SIG-M5 treated with dmso at 0.1 percent for 504 hours (cell line): Measurements from ENCODE around the gene KIFC1.

Experiments used
- DNase-seq: peaks from one replicate; lab custom pipeline; 2025; ENCODE audit not compliant: unreplicated experiment; lab: John Stamatoyannopoulos, UW

KIFC1 gene

GRCh38 chr6:33410050-33410710, 18.6 kb downstream of the KIFC1 start:
- DNase-seq, result peak; percentile 90

GRCh38 chr6:33410711-33411631, 19.3 kb downstream of the KIFC1 start, which contains the start of gene PHF1:
PHF1 (plus strand) TSS chr6:33411014; CDS start chr6:33412264, 1,250 bp downstream.
- peak; percentile 71 for DNase-seq

GRCh38 chr6:33411632-33412005, 20.0 kb downstream of the KIFC1 start:
- DNase-seq, result no peak

GRCh38 chr6:33412140-33413009, 20.8 kb downstream of the KIFC1 start:
- DNase-seq, result no peak

- DNase-seq, result no peak
Measured at GRCh38 chr6:33413241-33414120, 21.9 kb downstream of the KIFC1 start.

GRCh38 chr6:33414592-33415271, 23.1 kb downstream of the KIFC1 start:
- no peak for DNase-seq

- no peak for DNase-seq
Measured at GRCh38 chr6:33415831-33416230, 24.2 kb downstream of the KIFC1 start.

GRCh38 chr6:33416386-33417127, 24.9 kb downstream of the KIFC1 start:
- no peak for DNase-seq

GRCh38 chr6:33417128-33417902, 25.7 kb downstream of the KIFC1 start:
- DNase-seq, result no peak

- DNase-seq, result peak; percentile 98
Measured at GRCh38 chr6:33417903-33418689, 26.5 kb downstream of the KIFC1 start, which contains the start of gene CUTA. CUTA (minus strand) TSS chr6:33418107; CDS start chr6:33418000, 107 bp downstream.

- no peak for DNase-seq
Measured at GRCh38 chr6:33418690-33419291, 27.2 kb downstream of the KIFC1 start.

- no peak for DNase-seq
Measured at GRCh38 chr6:33419580-33420490, 28.2 kb downstream of the KIFC1 start, which contains the start of gene SYNGAP1. SYNGAP1 (plus strand) TSS chr6:33420065; CDS start chr6:33420265, 200 bp downstream.

- no peak for DNase-seq
Measured at GRCh38 chr6:33420491-33421343, 29.1 kb downstream of the KIFC1 start.

- DNase-seq, result no peak
Measured at GRCh38 chr6:33421344-33421643, 29.7 kb downstream of the KIFC1 start.

GRCh38 chr6:33423777-33424176, 32.2 kb downstream of the KIFC1 start:
- no peak for DNase-seq
